ENCODE data around the gene STK32B. TPM values are rescaled to one million over a fixed set of nuclear protein-coding genes. Genes with fewer than 3 reads are reported as not detected.

Gene STK32B
- total and polyA plus RNA-seq, 2 experiments from 2014 or later, result 0.71 to 2.3 TPM

GRCh38 chr4:5101571-5101970 is 50.3 kb downstream of the STK32B start (continued):
- TF ChIP-seq, protein P1, sequence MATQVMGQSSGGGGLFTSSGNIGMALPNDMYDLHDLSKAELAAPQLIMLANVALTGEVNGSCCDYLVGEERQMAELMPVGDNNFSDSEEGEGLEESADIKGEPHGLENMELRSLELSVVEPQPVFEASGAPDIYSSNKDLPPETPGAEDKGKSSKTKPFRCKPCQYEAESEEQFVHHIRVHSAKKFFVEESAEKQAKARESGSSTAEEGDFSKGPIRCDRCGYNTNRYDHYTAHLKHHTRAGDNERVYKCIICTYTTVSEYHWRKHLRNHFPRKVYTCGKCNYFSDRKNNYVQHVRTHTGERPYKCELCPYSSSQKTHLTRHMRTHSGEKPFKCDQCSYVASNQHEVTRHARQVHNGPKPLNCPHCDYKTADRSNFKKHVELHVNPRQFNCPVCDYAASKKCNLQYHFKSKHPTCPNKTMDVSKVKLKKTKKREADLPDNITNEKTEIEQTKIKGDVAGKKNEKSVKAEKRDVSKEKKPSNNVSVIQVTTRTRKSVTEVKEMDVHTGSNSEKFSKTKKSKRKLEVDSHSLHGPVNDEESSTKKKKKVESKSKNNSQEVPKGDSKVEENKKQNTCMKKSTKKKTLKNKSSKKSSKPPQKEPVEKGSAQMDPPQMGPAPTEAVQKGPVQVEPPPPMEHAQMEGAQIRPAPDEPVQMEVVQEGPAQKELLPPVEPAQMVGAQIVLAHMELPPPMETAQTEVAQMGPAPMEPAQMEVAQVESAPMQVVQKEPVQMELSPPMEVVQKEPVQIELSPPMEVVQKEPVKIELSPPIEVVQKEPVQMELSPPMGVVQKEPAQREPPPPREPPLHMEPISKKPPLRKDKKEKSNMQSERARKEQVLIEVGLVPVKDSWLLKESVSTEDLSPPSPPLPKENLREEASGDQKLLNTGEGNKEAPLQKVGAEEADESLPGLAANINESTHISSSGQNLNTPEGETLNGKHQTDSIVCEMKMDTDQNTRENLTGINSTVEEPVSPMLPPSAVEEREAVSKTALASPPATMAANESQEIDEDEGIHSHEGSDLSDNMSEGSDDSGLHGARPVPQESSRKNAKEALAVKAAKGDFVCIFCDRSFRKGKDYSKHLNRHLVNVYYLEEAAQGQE (IDR thresholded peaks at IDR 0.05; ENCODE audit: unreplicated experiment), result no peak
- TF ChIP-seq CREB1 (CRISPR knock-in tag; IDR thresholded peaks at IDR 0.05; ENCODE audit: low read depth) (no peak), POLR2AphosphoS5 (IDR thresholded peaks at IDR 0.05; ENCODE audit: low read depth) (no peak), EZH2 (IDR thresholded peaks at IDR 0.05; ENCODE audit: low read depth, unreplicated experiment) (no peak), ZNF114 (CRISPR knock-in tag; IDR thresholded peaks at IDR 0.05) (no peak), EZH2phosphoT487 (IDR thresholded peaks at IDR 0.05; ENCODE audit: unreplicated experiment) (no peak), ZNF331 (CRISPR knock-in tag; IDR thresholded peaks at IDR 0.05; ENCODE audit: low read depth) (no peak), JUNB (IDR thresholded peaks at IDR 0.05; ENCODE audit: unreplicated experiment) (no peak)

- Histone ChIP-seq H3F3A (replicated peaks; ENCODE audit: low read depth) (no peaks in the 10 kb centered on the region), H3K4me1 (ENCODE audit: insufficient read depth) (peaks cover 12% of the 10 kb centered on the region), H3K79me2 (replicated peaks; ENCODE audit: insufficient read depth) (no peaks in the 10 kb centered on the region), H3K36me3 (ENCODE audit: insufficient read depth) (no peaks in the 10 kb centered on the region), H3K27me3 (ENCODE audit: insufficient read depth) (no peaks in the 10 kb centered on the region), H3K4me2 (no peak overlapping the region), H3K27ac (ENCODE audit: low read depth) (no peak overlapping the region), H4K20me1 (replicated peaks; ENCODE audit: insufficient read depth) (no peaks in the 10 kb centered on the region), H3K4me3 (no peak overlapping the region), H2AFZ (no peak overlapping the region), H3K9me2 (ENCODE audit: insufficient read depth) (peaks cover 10% of the 10 kb centered on the region)
- H3K27me3 Mint-ChIP-seq (ENCODE audit: insufficient read depth, low read depth, poor library complexity), result peaks cover 3% of the 10 kb centered on the region
- ATAC-seq (no peak), DNase-seq (ENCODE audit: low spot score) (no peak)
- H3K27ac Mint-ChIP-seq, result no peak overlapping the region
- H3K4me1 Mint-ChIP-seq, result peaks cover 8% of the 10 kb centered on the region
- H3K36me3 Mint-ChIP-seq (ENCODE audit: low read depth), result no peaks in the 10 kb centered on the region
- no peak for TF ChIP-seq EZH2phosphoT487 (IDR thresholded peaks at IDR 0.05; ENCODE audit: unreplicated experiment)
- H3K9me3 Mint-ChIP-seq, result no peaks in the 10 kb centered on the region; the same call in 2 of the 3 replicates
- H3K4me3 Mint-ChIP-seq, result no peak overlapping the region
These were observed 59.6 kb downstream of the STK32B start for GRCh38 chr4:5110901-5111300.

DNA sequence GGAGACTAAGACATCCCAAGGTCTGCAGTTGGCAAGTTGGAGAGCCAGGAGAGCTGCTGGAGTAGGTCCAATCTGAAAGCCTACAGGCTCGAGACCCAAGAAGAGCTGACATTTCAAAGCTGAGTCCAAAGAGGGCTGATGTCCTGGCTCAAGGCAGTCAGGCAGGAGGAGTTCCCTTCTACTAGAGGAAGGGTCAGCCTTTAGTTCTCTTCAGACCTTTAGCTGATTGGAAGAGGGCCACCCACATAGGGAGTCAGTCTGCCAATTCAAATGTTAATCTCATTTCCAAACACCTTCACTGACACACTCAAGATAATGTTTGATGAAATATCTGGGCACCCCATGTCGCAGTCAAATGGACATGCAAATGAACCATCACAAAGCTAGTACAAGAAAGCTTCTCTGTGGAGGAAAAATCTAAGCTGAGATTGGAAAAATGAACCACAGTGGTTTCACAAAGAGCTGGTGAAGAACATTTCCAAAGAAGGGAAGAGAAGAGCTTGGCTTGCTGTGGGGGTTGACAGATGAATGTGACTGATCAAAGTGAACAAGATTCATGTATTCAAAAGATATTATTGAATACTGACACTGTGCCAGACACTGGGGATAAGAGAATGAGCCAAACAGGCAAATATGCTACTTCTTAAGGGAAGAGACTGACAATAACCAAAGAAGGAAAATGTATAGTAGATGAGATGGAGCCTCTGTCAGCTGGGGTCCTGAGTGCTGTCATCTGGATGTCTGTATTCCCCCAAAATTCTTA is 61.2 kb downstream of the STK32B start:
- peaks cover 3% of the 10 kb centered on the region for H3K27me3 Mint-ChIP-seq (ENCODE audit: insufficient read depth, low read depth, poor library complexity)
- no peak overlapping the region for H2AFZ ChIP-seq
- H3F3A ChIP-seq (replicated peaks; ENCODE audit: low read depth), result no peaks in the 10 kb centered on the region
- H3K9me2 ChIP-seq (ENCODE audit: insufficient read depth), result peaks cover 10% of the 10 kb centered on the region
- H3K4me1 ChIP-seq (ENCODE audit: insufficient read depth), result peaks cover 12% of the 10 kb centered on the region
- no peak overlapping the region for H3K4me3 Mint-ChIP-seq
- ATAC-seq (peak; percentile 52; the same call in 2 of the 3 replicates), DNase-seq (ENCODE audit: low spot score) (no peak)
- no peak for TF ChIP-seq STAT1 (IDR thresholded peaks at IDR 0.05; ENCODE audit: unreplicated experiment)
- TF ChIP-seq, protein P2, sequence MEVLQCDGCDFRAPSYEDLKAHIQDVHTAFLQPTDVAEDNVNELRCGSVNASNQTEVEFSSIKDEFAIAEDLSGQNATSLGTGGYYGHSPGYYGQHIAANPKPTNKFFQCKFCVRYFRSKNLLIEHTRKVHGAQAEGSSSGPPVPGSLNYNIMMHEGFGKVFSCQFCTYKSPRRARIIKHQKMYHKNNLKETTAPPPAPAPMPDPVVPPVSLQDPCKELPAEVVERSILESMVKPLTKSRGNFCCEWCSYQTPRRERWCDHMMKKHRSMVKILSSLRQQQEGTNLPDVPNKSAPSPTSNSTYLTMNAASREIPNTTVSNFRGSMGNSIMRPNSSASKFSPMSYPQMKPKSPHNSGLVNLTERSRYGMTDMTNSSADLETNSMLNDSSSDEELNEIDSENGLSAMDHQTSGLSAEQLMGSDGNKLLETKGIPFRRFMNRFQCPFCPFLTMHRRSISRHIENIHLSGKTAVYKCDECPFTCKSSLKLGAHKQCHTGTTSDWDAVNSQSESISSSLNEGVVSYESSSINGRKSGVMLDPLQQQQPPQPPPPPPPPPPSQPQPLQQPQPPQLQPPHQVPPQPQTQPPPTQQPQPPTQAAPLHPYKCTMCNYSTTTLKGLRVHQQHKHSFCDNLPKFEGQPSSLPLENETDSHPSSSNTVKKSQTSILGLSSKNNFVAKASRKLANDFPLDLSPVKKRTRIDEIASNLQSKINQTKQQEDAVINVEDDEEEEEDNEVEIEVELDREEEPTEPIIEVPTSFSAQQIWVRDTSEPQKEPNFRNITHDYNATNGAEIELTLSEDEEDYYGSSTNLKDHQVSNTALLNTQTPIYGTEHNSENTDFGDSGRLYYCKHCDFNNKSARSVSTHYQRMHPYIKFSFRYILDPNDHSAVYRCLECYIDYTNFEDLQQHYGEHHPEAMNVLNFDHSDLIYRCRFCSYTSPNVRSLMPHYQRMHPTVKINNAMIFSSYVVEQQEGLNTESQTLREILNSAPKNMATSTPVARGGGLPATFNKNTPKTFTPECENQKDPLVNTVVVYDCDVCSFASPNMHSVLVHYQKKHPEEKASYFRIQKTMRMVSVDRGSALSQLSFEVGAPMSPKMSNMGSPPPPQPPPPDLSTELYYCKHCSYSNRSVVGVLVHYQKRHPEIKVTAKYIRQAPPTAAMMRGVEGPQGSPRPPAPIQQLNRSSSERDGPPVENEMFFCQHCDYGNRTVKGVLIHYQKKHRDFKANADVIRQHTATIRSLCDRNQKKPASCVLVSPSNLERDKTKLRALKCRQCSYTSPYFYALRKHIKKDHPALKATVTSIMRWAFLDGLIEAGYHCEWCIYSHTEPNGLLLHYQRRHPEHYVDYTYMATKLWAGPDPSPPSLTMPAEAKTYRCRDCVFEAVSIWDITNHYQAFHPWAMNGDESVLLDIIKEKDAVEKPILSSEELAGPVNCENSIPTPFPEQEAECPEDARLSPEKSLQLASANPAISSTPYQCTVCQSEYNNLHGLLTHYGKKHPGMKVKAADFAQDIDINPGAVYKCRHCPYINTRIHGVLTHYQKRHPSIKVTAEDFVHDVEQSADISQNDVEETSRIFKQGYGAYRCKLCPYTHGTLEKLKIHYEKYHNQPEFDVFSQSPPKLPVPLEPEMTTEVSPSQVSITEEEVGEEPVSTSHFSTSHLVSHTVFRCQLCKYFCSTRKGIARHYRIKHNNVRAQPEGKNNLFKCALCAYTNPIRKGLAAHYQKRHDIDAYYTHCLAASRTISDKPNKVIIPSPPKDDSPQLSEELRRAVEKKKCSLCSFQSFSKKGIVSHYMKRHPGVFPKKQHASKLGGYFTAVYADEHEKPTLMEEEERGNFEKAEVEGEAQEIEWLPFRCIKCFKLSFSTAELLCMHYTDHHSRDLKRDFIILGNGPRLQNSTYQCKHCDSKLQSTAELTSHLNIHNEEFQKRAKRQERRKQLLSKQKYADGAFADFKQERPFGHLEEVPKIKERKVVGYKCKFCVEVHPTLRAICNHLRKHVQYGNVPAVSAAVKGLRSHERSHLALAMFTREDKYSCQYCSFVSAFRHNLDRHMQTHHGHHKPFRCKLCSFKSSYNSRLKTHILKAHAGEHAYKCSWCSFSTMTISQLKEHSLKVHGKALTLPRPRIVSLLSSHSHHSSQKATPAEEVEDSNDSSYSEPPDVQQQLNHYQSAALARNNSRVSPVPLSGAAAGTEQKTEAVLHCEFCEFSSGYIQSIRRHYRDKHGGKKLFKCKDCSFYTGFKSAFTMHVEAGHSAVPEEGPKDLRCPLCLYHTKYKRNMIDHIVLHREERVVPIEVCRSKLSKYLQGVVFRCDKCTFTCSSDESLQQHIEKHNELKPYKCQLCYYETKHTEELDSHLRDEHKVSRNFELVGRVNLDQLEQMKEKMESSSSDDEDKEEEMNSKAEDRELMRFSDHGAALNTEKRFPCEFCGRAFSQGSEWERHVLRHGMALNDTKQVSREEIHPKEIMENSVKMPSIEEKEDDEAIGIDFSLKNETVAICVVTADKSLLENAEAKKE (CRISPR knock-in tag; IDR thresholded peaks at IDR 0.05), result 0 out of 2 replicates have a peak, but pooled peaks have one; percentile 0
- H3K36me3 ChIP-seq (ENCODE audit: insufficient read depth), result no peaks in the 10 kb centered on the region
- no peaks in the 10 kb centered on the region for H3K79me2 ChIP-seq (replicated peaks; ENCODE audit: insufficient read depth)
- H3K36me3 Mint-ChIP-seq (ENCODE audit: low read depth), result no peaks in the 10 kb centered on the region
- no peak overlapping the region for H3K27ac ChIP-seq (ENCODE audit: low read depth)
- peaks cover 8% of the 10 kb centered on the region for H3K4me1 Mint-ChIP-seq
- H3K9me3 Mint-ChIP-seq, result no peaks in the 10 kb centered on the region
- no peak overlapping the region for H3K27ac Mint-ChIP-seq
- no peaks in the 10 kb centered on the region for H4K20me1 ChIP-seq (replicated peaks; ENCODE audit: insufficient read depth)
- H3K4me3 ChIP-seq, result no peak overlapping the region
- 0 out of 2 replicates have a peak overlapping the region, but pooled peaks have one; percentile 26 for H3K4me2 ChIP-seq
- no peaks in the 10 kb centered on the region for H3K27me3 ChIP-seq (ENCODE audit: insufficient read depth)
